SH-SY5Y (cell line): ENCODE measurements around the gene ARR3.

Experiments
- GATA2 ChIP-seq: IDR thresholded peaks from 2 replicates; pipeline ENCODE4 v1.6.1; 2011; ENCODE audit warnings: mild to moderate bottlenecking, low read depth, low read length
- GATA3 ChIP-seq: IDR thresholded peaks from 2 replicates; pipeline ENCODE4 v1.6.1; 2011; ENCODE audit warnings: low read depth, mild to moderate bottlenecking, low read length, moderate library complexity

- TF ChIP-seq GATA2, result no peak
- no peak for TF ChIP-seq GATA3
These were observed 27.4 kb upstream of the ARR3 start for GRCh38 chrX:70240751-70241150.
